A673 (cell line): Measurements from ENCODE around the gene CDC42EP4. TPM values are rescaled to one million over a fixed set of nuclear protein-coding genes. Genes with fewer than 3 reads are reported as not detected.

Experiments
- BruUV-seq: library from RNA; stranded (reverse); fragments of 400-500 nt; replicated peaks from 2 replicates; lab custom pipeline; 2021; lab: Mats Ljungman, UMichigan
- CTCF ChIA-PET: fragments of 300-600 bp; sonication (Branson Sonifier 250); formaldehyde crosslinking; loops from one replicate; lab custom pipeline; 2022; ENCODE audit warnings: antibody characterized with exemption; lab: Charles Lee
- POLR2A ChIA-PET: fragments of 300-600 bp; sonication (Branson Sonifier 250); formaldehyde crosslinking; loops from one replicate; lab custom pipeline; 2022; ENCODE audit warnings: antibody characterized with exemption; ENCODE audit not compliant: low non-redundant PET; lab: Charles Lee
- DNase-seq: peaks from one replicate; pipeline ENCODE4 v3.0.0-alpha.2; 2015; ENCODE audit warnings: low spot score
- H3K27ac ChIP-seq: fragments of 200-600 bp; sonication (generic); 2 replicates; pipeline ENCODE4 v1.5.1; 2016; ENCODE audit warnings: mixed run types, low read depth, mild to moderate bottlenecking, mixed read lengths, antibody characterized with exemption, low read length; ENCODE audit not compliant: poor library complexity, severe bottlenecking
- H3K27me3 ChIP-seq: fragments of 200-600 bp; sonication (generic); replicated peaks from 2 replicates; pipeline ENCODE4 v1.6.1; 2017; ENCODE audit warnings: mixed run types, low read depth, mild to moderate bottlenecking, mixed read lengths, antibody characterized with exemption, low read length; ENCODE audit not compliant: insufficient read depth, poor library complexity
- H3K36me3 ChIP-seq: fragments of 200-600 bp; sonication (generic); 2 replicates; pipeline ENCODE4 v1.6.1; 2016; ENCODE audit warnings: mixed run types, mild to moderate bottlenecking, mixed read lengths, antibody characterized with exemption, low read length; ENCODE audit not compliant: insufficient read depth, poor library complexity, severe bottlenecking
- H3K4me1 ChIP-seq: fragments of 200-600 bp; sonication (generic); 2 replicates; pipeline ENCODE4 v1.6.1; 2017; ENCODE audit warnings: mixed run types, mild to moderate bottlenecking, mixed read lengths, antibody characterized with exemption, low read length; ENCODE audit not compliant: insufficient read depth, poor library complexity, severe bottlenecking
- H3K4me3 ChIP-seq: fragments of 200-600 bp; sonication (generic); 2 replicates; pipeline ENCODE4 v1.5.1; 2016; ENCODE audit warnings: low read depth, mixed run types, mild to moderate bottlenecking, mixed read lengths, low read length; ENCODE audit not compliant: poor library complexity, severe bottlenecking
- H3K9me3 ChIP-seq: fragments of 200-600 bp; sonication (generic); 2 replicates; pipeline ENCODE4 v1.6.1; 2016; ENCODE audit warnings: mixed run types, low read depth, mild to moderate bottlenecking, mixed read lengths, antibody characterized with exemption, low read length; ENCODE audit not compliant: poor library complexity, severe bottlenecking
- CTCF ChIP-seq: fragments of 300-800, 200-600 bp; sonication (generic); conservative IDR thresholded peaks from 2 replicates; pipeline ENCODE4 v1.5.1; 2017; ENCODE audit warnings: low read depth, mild to moderate bottlenecking, antibody characterized with exemption, low read length, moderate library complexity, mixed read lengths
- EZH2 ChIP-seq: fragments of 200-600 bp; sonication (generic); IDR thresholded peaks from 2 replicates; pipeline ENCODE4 v1.6.1; 2017; ENCODE audit warnings: borderline replicate concordance, low read depth, mild to moderate bottlenecking, mixed read lengths, antibody characterized with exemption, low read length; ENCODE audit not compliant: poor library complexity, severe bottlenecking
- intact Hi-C: fragments of 100-400 bp; cut with micrococcal nuclease; formaldehyde crosslinking; loops from one replicate; pipeline ENCODE4 v1.10.0; 2022; ENCODE audit not compliant: unreplicated experiment
- total RNA-seq: library from RNA; stranded (reverse); gene quantifications from 2 replicates; pipeline ENCODE4 v1.2.3, GENCODE V29; 2021

Gene CDC42EP4
- total RNA-seq, 1 experiment from 2014 or later: 37.5 TPM

- H3K27me3 ChIP-seq: no peaks in the 10 kb centered on the region
- no peak for DNase-seq
- TF ChIP-seq EZH2 (no peak), CTCF (no peak)
- CTCF ChIA-PET: no interaction called here
- POLR2A ChIA-PET: interaction anchor here (0.5 kb wide), 1 partner anchor 29 kb away, joined by 3 read pairs; no protein-coding TSS in a partner anchor
- H3K4me3 ChIP-seq: no peak overlapping the region
- no TSS peak for BruUV-seq
- intact Hi-C loops: no loop called here
- H3K9me3 ChIP-seq: no peaks in the 10 kb centered on the region
- no peak overlapping the region for H3K27ac ChIP-seq
- H3K4me1 ChIP-seq: peaks cover 25% of the 10 kb centered on the region
- peaks cover 10% of the 10 kb centered on the region for H3K36me3 ChIP-seq
Observed at GRCh38 chr17:73281928-73282327, 29.9 kb downstream of the CDC42EP4 start.

- intact Hi-C loops: no loop called here
- no TSS peak for BruUV-seq
- Histone ChIP-seq H3K9me3 (no peaks in the 10 kb centered on the region), H3K36me3 (peaks cover 2% of the 10 kb centered on the region), H3K27ac (no peak overlapping the region), H3K4me3 (no peak overlapping the region), H3K27me3 (no peaks in the 10 kb centered on the region), H3K4me1 (peaks cover 25% of the 10 kb centered on the region)
- CTCF ChIA-PET: no interaction called here
- no peak for TF ChIP-seq CTCF
- POLR2A ChIA-PET: no interaction called here
- no peak for DNase-seq
Observed at GRCh38 chr17:73280191-73280590, 31.6 kb downstream of the CDC42EP4 start.

- CTCF ChIA-PET: no interaction called here
- H3K36me3 ChIP-seq: no peaks in the 10 kb centered on the region
- POLR2A ChIA-PET: no interaction called here
- no peak for DNase-seq
- intact Hi-C loops: no loop called here
- H3K4me3 ChIP-seq: no peak overlapping the region
- no TSS peak for BruUV-seq
- H3K27ac ChIP-seq: no peak overlapping the region
- H3K9me3 ChIP-seq: no peaks in the 10 kb centered on the region
- no peak for TF ChIP-seq CTCF
- H3K4me1 ChIP-seq: peaks cover 25% of the 10 kb centered on the region
- no peaks in the 10 kb centered on the region for H3K27me3 ChIP-seq
Observed at GRCh38 chr17:73279704-73280103, 32.1 kb downstream of the CDC42EP4 start.
